GM19467 (cell line): ENCODE measurements around the gene NEO1.
"Not testable (repeated sequence)": the region's sequence is repeated elsewhere in the genome, so short reads cannot be mapped to it uniquely, and the experiment has no call there.

Experiments used
- ATAC-seq: cut with Tn5 transposase; IDR thresholded peaks from one replicate; pipeline ENCODE4 v1.9.1; 2021; ENCODE audit warnings: mild to moderate bottlenecking, moderate library complexity; ENCODE audit not compliant: unreplicated experiment

The NEO1 gene

GRCh38 chr15:73139041-73139743, 86.9 kb downstream of the NEO1 start:
- ATAC-seq, result no peak

- no peak for ATAC-seq
These were observed 87.7 kb downstream of the NEO1 start for GRCh38 chr15:73139744-73140553.

GRCh38 chr15:73141216-73141900, 89.1 kb downstream of the NEO1 start:
- no peak for ATAC-seq

- ATAC-seq, result peak; percentile 75
These were observed 90.8 kb downstream of the NEO1 start for GRCh38 chr15:73142802-73143762.

GRCh38 chr15:73143763-73144155, 91.5 kb downstream of the NEO1 start:
- no peak for ATAC-seq

- ATAC-seq, result no peak
These were observed 94.2 kb downstream of the NEO1 start for GRCh38 chr15:73146419-73146818.

- ATAC-seq, result no peak
These were observed 98.6 kb downstream of the NEO1 start for GRCh38 chr15:73150831-73151230.

- ATAC-seq, result no peak
These were observed 100.8 kb downstream of the NEO1 start for GRCh38 chr15:73153024-73153423.

GRCh38 chr15:73153447-73153846, 101.2 kb downstream of the NEO1 start:
- ATAC-seq, result no peak

GRCh38 chr15:73156431-73157191, 104.3 kb downstream of the NEO1 start:
- no peak for ATAC-seq

GRCh38 chr15:73161546-73161945, 109.3 kb downstream of the NEO1 start:
- no peak for ATAC-seq

GRCh38 chr15:73165435-73165834, 113.2 kb downstream of the NEO1 start:
- no peak for ATAC-seq

- ATAC-seq, result no peak
These were observed 113.6 kb downstream of the NEO1 start for GRCh38 chr15:73165844-73166243.

- ATAC-seq, result not testable (repeated sequence)
These were observed 114.4 kb downstream of the NEO1 start for GRCh38 chr15:73166711-73167110.

- no peak for ATAC-seq
These were observed 116.2 kb downstream of the NEO1 start for GRCh38 chr15:73168487-73168886.

GRCh38 chr15:73171711-73172110, 119.4 kb downstream of the NEO1 start:
- no peak for ATAC-seq

- no peak for ATAC-seq
These were observed 120.2 kb downstream of the NEO1 start for GRCh38 chr15:73172508-73172907.

- ATAC-seq, result no peak
These were observed 121.9 kb downstream of the NEO1 start for GRCh38 chr15:73174171-73174570.

- no peak for ATAC-seq
These were observed 123.1 kb downstream of the NEO1 start for GRCh38 chr15:73175382-73175781.

- ATAC-seq, result no peak
These were observed 124.3 kb downstream of the NEO1 start for GRCh38 chr15:73176598-73176997.
